SK-N-SH (cell line): ENCODE results near the gene RBMS3. TPM values are rescaled to one million over a fixed set of nuclear protein-coding genes. Genes with fewer than 3 reads are reported as not detected.
A peak's percentile ranks its signal among the peaks of the same experiment; 100 is the strongest.

Source experiments
- CTCF ChIA-PET: fragments of 300-600, 350-600 bp; formaldehyde crosslinking; extraction: SDS; loops from one replicate; lab custom pipeline; 2021; lab: Yijun Ruan, JAX
- POLR2A ChIA-PET: fragments of 350-600 bp; sonication (Branson Sonifier 250); formaldehyde crosslinking; extraction: SDS; loops from one replicate; lab custom pipeline; 2020; ENCODE audit warnings: antibody characterized with exemption, inconsistent platforms; lab: Yijun Ruan, JAX
- DNase-seq: peaks from one replicate; pipeline ENCODE4 v3.0.0; 2012
- H2AFZ ChIP-seq: fragments of 200-600 bp; sonication (generic); 2 replicates; pipeline ENCODE4 v1.8.1; 2016; ENCODE audit warnings: antibody characterized with exemption, mild to moderate bottlenecking, low read depth
- H3F3A ChIP-seq: fragments of 200-600 bp; sonication (generic); replicated peaks from 2 replicates; pipeline ENCODE3; 2016; ENCODE audit warnings: antibody characterized with exemption, mild to moderate bottlenecking; ENCODE audit not compliant: insufficient read depth
- H3K27ac ChIP-seq, 2 experiments: fragments of 200-500 bp in 1 of 2; fragments of 200-600 bp in 1 of 2; sonication (Bioruptor generic) in 1 of 2; sonication (generic), shearing (Covaris generic) in 1 of 2; 2 replicates each; pipeline versions ENCODE4 v1.5.1 to v1.6.1; 2014 to 2016; ENCODE audit warnings: low read depth in 2 of 2, inconsistent platforms in 1 of 2, low read length in 1 of 2, mild to moderate bottlenecking in 1 of 2, mixed read lengths in 1 of 2
- H3K27me3 ChIP-seq: fragments of 200-600 bp; sonication (generic), shearing (Covaris generic); 2 replicates; pipeline ENCODE4 v1.6.1; 2016; ENCODE audit warnings: mixed run types; ENCODE audit not compliant: insufficient read depth
- H3K36me3 ChIP-seq, 2 experiments: fragments of 200-500 bp in 1 of 2; fragments of 200-600 bp in 1 of 2; sonication (Bioruptor generic) in 1 of 2; sonication (generic) in 1 of 2; replicated peaks in 1 of 2; 2 replicates each; pipeline versions ENCODE3 to v1.5.1; 2014 to 2016; ENCODE audit warnings: low read length in 1 of 2, mild to moderate bottlenecking in 1 of 2; ENCODE audit not compliant: insufficient read depth in 2 of 2, control insufficient read depth in 1 of 2
- H3K4me1 ChIP-seq, 2 experiments: fragments of 200-500 bp in 1 of 2; fragments of 200-600 bp in 1 of 2; sonication (Bioruptor generic) in 1 of 2; sonication (generic), shearing (Covaris generic) in 1 of 2; 2 replicates each; pipeline versions ENCODE4 v1.5.1 to v1.6.1; 2014 to 2016; ENCODE audit warnings: low read depth in 1 of 2, low read length in 1 of 2, mixed run types in 1 of 2; ENCODE audit not compliant: insufficient read depth in 2 of 2, control insufficient read depth in 1 of 2
- H3K4me2 ChIP-seq: fragments of 200-600 bp; sonication (generic), shearing (Covaris generic); 2 replicates; pipeline ENCODE4 v1.6.1; 2017; ENCODE audit warnings: mixed run types
- H3K4me3 ChIP-seq, 2 experiments: fragments of 200-500 bp in 1 of 2; fragments of 200-600 bp in 1 of 2; sonication (Bioruptor generic) in 1 of 2; sonication (generic), shearing (Covaris generic) in 1 of 2; 2 replicates each; pipeline versions ENCODE4 v1.5.1 to v1.8.1; 2014 to 2016; ENCODE audit warnings: low read depth in 2 of 2, inconsistent platforms in 1 of 2, low read length in 1 of 2, mild to moderate bottlenecking in 1 of 2, mixed read lengths in 1 of 2, moderate library complexity in 1 of 2
- H3K79me2 ChIP-seq: fragments of 200-600 bp; sonication (generic); 2 replicates; pipeline ENCODE4 v1.8.1; 2017; ENCODE audit warnings: mild to moderate bottlenecking; ENCODE audit not compliant: insufficient read depth
- H3K9ac ChIP-seq: fragments of 200-600 bp; sonication (generic); 2 replicates; pipeline ENCODE4 v1.6.1; 2017; ENCODE audit warnings: mixed run types
- H3K9me2 ChIP-seq: fragments of 200-600 bp; sonication (generic); 2 replicates; pipeline ENCODE4 v1.6.1; 2017; ENCODE audit warnings: mixed run types
- H3K9me3 ChIP-seq: fragments of 200-600 bp; sonication (generic); 2 replicates; pipeline ENCODE4 v1.6.1; 2017; ENCODE audit warnings: mixed run types, mild to moderate bottlenecking, moderate library complexity
- H4K20me1 ChIP-seq: fragments of 200-600 bp; sonication (generic); 2 replicates; pipeline ENCODE4 v1.6.1; 2017; ENCODE audit warnings: mild to moderate bottlenecking, mixed run types; ENCODE audit not compliant: insufficient read depth
- CHD2 ChIP-seq: fragments of 150-350 bp; IDR thresholded peaks from 2 replicates; pipeline ENCODE4 v1.6.1; 2018; ENCODE audit warnings: low read length; ENCODE audit not compliant: partially characterized antibody
- ELF1 ChIP-seq: IDR thresholded peaks from 2 replicates; pipeline ENCODE4 v1.4.0; 2012
- EP300 ChIP-seq, 2 experiments: IDR thresholded peaks; 2 replicates each; pipeline versions ENCODE4 v1.4.0 to v1.6.1; 2012; ENCODE audit warnings: borderline replicate concordance in 1 of 2, low read depth in 1 of 2, low read length in 1 of 2
- MEF2A ChIP-seq: IDR thresholded peaks from 2 replicates; pipeline ENCODE4 v1.4.0; 2012; ENCODE audit warnings: low read depth, borderline replicate concordance
- NFIC ChIP-seq: IDR thresholded peaks from 2 replicates; pipeline ENCODE4 v1.4.0; 2012; ENCODE audit warnings: borderline replicate concordance
- RFX5 ChIP-seq: IDR thresholded peaks from 2 replicates; pipeline ENCODE4 v1.6.1; 2012; ENCODE audit warnings: mild to moderate bottlenecking, improper control_type of control experiment, low read length
- SIN3A ChIP-seq: IDR thresholded peaks from 2 replicates; pipeline ENCODE4 v1.6.1; 2012; ENCODE audit warnings: low read depth, mild to moderate bottlenecking, low read length, moderate library complexity, borderline replicate concordance
- TAF1 ChIP-seq: IDR thresholded peaks from 2 replicates; pipeline ENCODE4 v1.6.1; 2012; ENCODE audit warnings: low read depth, mild to moderate bottlenecking, low read length, moderate library complexity, borderline replicate concordance
- WGBS: methylation state at CpG from one replicate; pipeline ENCODE4 v1.1.6; 2017; ENCODE audit warnings: low lambda C conversion rate; 5-methylcytosine and 5-hydroxymethylcytosine counted together
- polyA plus RNA-seq, 3 experiments: library from polyadenylated mRNA; depleted of rRNA; stranded (reverse); fragments of >200 nt; gene quantifications; 2 replicates each; pipeline ENCODE4 v1.2.3, GENCODE V29; 2012
- TF ChIP-seq, protein P1 (sequence below): fragments of 200-600 bp; sonication (generic); IDR thresholded peaks from 2 replicates; pipeline ENCODE4 v1.6.1; 2017; ENCODE audit warnings: antibody characterized with exemption, mild to moderate bottlenecking, moderate library complexity
- TF ChIP-seq, protein P2 (sequence below): IDR thresholded peaks from 2 replicates; pipeline ENCODE4 v1.6.1; 2012; ENCODE audit warnings: mild to moderate bottlenecking, low read depth, low read length, moderate library complexity

The RBMS3 gene
- polyA plus RNA-seq, 1 of the 3 experiments (the other 2 are of a cell fraction), result 8.2 TPM

- no peaks in the 10 kb centered on the region for H4K20me1 ChIP-seq
- H3K4me2 ChIP-seq, result peak overlapping the region; percentile 38; the same call in 1 of the 2 replicates
- TF ChIP-seq, protein P1, sequence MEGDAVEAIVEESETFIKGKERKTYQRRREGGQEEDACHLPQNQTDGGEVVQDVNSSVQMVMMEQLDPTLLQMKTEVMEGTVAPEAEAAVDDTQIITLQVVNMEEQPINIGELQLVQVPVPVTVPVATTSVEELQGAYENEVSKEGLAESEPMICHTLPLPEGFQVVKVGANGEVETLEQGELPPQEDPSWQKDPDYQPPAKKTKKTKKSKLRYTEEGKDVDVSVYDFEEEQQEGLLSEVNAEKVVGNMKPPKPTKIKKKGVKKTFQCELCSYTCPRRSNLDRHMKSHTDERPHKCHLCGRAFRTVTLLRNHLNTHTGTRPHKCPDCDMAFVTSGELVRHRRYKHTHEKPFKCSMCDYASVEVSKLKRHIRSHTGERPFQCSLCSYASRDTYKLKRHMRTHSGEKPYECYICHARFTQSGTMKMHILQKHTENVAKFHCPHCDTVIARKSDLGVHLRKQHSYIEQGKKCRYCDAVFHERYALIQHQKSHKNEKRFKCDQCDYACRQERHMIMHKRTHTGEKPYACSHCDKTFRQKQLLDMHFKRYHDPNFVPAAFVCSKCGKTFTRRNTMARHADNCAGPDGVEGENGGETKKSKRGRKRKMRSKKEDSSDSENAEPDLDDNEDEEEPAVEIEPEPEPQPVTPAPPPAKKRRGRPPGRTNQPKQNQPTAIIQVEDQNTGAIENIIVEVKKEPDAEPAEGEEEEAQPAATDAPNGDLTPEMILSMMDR, result no peak
- TF ChIP-seq RFX5, result no peak
- TF ChIP-seq NFIC, result no peak
- TF ChIP-seq MEF2A, result no peak
- TF ChIP-seq ELF1, result no peak
- TF ChIP-seq CHD2, result no peak
- TF ChIP-seq SIN3A, result no peak
- TF ChIP-seq TAF1, result no peak
- TF ChIP-seq, all 33 proteins: peak for 0
- peaks cover 17 to 33% of the 10 kb centered on the region in 2 experiments for H3K4me1 ChIP-seq
- peaks cover 0 to 6% of the 10 kb centered on the region in 2 experiments for H3K36me3 ChIP-seq
- DNase-seq, result no peak
- H2AFZ ChIP-seq, result no peak overlapping the region
- WGBS, result 54% methylated on average over 1 of the region's 1 CpG
- ChIA-PET POLR2A (no interaction called here), CTCF (no interaction called here)
- no peaks in the 10 kb centered on the region for H3K9me2 ChIP-seq
- peaks cover 25% of the 10 kb centered on the region for H3F3A ChIP-seq
- no peak overlapping the region for H3K4me3 ChIP-seq
- peak overlapping the region; percentile 1 to 68; a peak in 2 of 4 replicates for H3K27ac ChIP-seq
- no peak overlapping the region for H3K9ac ChIP-seq
- H3K9me3 ChIP-seq, result no peaks in the 10 kb centered on the region
- H3K27me3 ChIP-seq, result no peaks in the 10 kb centered on the region
- peaks cover 74% of the 10 kb centered on the region for H3K79me2 ChIP-seq
Observed at GRCh38 chr3:29511701-29512100, 230.8 kb downstream of the RBMS3 start.

DNA sequence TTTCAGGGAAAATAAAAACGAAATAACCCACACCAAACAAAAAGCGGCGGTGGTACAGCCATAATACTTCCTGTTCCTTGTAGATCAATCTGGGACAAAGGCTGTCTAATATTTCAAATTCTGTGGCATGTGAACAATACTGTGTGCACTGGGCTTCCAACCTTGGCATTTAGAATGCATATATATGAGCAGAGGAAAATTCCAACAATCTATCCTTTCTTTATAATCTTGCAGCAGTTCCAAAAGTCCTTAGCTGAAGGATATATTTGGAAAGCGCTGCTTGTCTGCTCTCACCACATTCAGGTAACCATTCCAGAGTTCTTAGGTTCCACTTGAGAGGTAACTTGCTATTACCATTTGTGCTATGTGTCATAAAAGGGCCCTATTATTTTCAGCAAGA lies 231.8 kb downstream of the RBMS3 start:
- CTCF ChIA-PET, result interaction anchor here (1.5 kb wide), 1 partner anchor 1181 kb away, joined by 3 read pairs; no protein-coding TSS in a partner anchor
- POLR2A ChIA-PET, result no interaction called here

More for the DNA sequence above, 231.8 kb downstream of the RBMS3 start:
- Histone ChIP-seq H4K20me1 (no peaks in the 10 kb centered on the region), H3K4me2 (peak overlapping the region; percentile 66), H3K9ac (peak overlapping the region; percentile 11; the same call in 1 of the 2 replicates), H3K36me3 (peaks cover 0 to 6% of the 10 kb centered on the region in 2 experiments), H3K27me3 (no peaks in the 10 kb centered on the region), H3K4me3 (peak overlapping the region in 1 of 2 experiments; percentile 44; a peak in 2 of 4 replicates), H3K27ac (peak overlapping the region; percentile 65 to 76), H3F3A (peaks cover 21% of the 10 kb centered on the region), H3K4me1 (peaks cover 17 to 33% of the 10 kb centered on the region in 2 experiments), H2AFZ (no peak overlapping the region), H3K9me3 (no peaks in the 10 kb centered on the region), H3K9me2 (no peaks in the 10 kb centered on the region), H3K79me2 (peaks cover 70% of the 10 kb centered on the region)
- 84% methylated on average over 4 of the region's 4 CpGs for WGBS
- TF ChIP-seq EP300 (IDR thresholded peaks at IDR 0.05; ENCODE audit: borderline replicate concordance in 1 of 2, low read depth in 1 of 2, low read length in 1 of 2), result no peak
- TF ChIP-seq, protein P2, sequence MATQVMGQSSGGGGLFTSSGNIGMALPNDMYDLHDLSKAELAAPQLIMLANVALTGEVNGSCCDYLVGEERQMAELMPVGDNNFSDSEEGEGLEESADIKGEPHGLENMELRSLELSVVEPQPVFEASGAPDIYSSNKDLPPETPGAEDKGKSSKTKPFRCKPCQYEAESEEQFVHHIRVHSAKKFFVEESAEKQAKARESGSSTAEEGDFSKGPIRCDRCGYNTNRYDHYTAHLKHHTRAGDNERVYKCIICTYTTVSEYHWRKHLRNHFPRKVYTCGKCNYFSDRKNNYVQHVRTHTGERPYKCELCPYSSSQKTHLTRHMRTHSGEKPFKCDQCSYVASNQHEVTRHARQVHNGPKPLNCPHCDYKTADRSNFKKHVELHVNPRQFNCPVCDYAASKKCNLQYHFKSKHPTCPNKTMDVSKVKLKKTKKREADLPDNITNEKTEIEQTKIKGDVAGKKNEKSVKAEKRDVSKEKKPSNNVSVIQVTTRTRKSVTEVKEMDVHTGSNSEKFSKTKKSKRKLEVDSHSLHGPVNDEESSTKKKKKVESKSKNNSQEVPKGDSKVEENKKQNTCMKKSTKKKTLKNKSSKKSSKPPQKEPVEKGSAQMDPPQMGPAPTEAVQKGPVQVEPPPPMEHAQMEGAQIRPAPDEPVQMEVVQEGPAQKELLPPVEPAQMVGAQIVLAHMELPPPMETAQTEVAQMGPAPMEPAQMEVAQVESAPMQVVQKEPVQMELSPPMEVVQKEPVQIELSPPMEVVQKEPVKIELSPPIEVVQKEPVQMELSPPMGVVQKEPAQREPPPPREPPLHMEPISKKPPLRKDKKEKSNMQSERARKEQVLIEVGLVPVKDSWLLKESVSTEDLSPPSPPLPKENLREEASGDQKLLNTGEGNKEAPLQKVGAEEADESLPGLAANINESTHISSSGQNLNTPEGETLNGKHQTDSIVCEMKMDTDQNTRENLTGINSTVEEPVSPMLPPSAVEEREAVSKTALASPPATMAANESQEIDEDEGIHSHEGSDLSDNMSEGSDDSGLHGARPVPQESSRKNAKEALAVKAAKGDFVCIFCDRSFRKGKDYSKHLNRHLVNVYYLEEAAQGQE, result no peak
- no peak for DNase-seq
